Heart left ventricle (tissue), 16 donors: ENCODE data around the gene ARHGDIB. TPM values are rescaled to one million over a fixed set of nuclear protein-coding genes. Genes with fewer than 3 reads are reported as not detected.

Experiments
- ATAC-seq, 4 donors: fragments of 200-7000 bp; cut with Tn5 transposase; one replicate each; pipeline ENCODE4 v1.9.1; 2020 to 2022; ENCODE audit warnings: moderate library complexity in 4 of 4, mild to moderate bottlenecking in 3 of 4, moderate number of reproducible peaks in 1 of 4
- DNase-seq, 5 donors: peaks; one replicate each; pipeline ENCODE4 v3.0.0-alpha.2; 2020
- H3K27ac ChIP-seq, 12 donors: fragments of 200-600 bp; sonication (generic) in 4 of 12; one replicate each; pipeline versions ENCODE4 v1.5.0 to v1.8.0; 2016 to 2022; ENCODE audit warnings: mild to moderate bottlenecking in 2 of 12
- H3K27me3 ChIP-seq, 9 donors: fragments of 200-600 bp; sonication (generic) in 2 of 9; one replicate each; pipeline versions ENCODE4 v1.5.1 to v1.8.0; 2016 to 2022; ENCODE audit warnings: mild to moderate bottlenecking in 3 of 9
- H3K36me3 ChIP-seq, 9 donors: fragments of 200-600 bp; sonication (generic) in 2 of 9; one replicate each; pipeline versions ENCODE4 v1.5.0 to v1.8.0; 2018 to 2022; ENCODE audit warnings: mild to moderate bottlenecking in 2 of 9
- H3K4me1 ChIP-seq, 12 donors: fragments of 200-600 bp; sonication (generic) in 4 of 12; one replicate each; pipeline versions ENCODE4 v1.5.0 to v1.8.0; 2016 to 2022; ENCODE audit warnings: mild to moderate bottlenecking in 3 of 12
- H3K4me3 ChIP-seq, 12 donors: fragments of 200-600 bp; sonication (generic) in 4 of 12; one replicate each; pipeline versions ENCODE4 v1.5.0 to v1.8.0; 2017 to 2022; ENCODE audit warnings: mild to moderate bottlenecking in 9 of 12, moderate library complexity in 4 of 12
- H3K9me3 ChIP-seq, 12 donors: fragments of 200-600 bp; sonication (generic) in 4 of 12; one replicate each; pipeline versions ENCODE4 v1.5.0 to v1.8.0; 2016 to 2022; ENCODE audit warnings: mild to moderate bottlenecking in 1 of 12
- CTCF ChIP-seq, 12 donors: fragments of 200-600 bp; sonication (generic) in 4 of 12; IDR thresholded peaks; one replicate each; pipeline versions ENCODE4 v1.5.0 to v1.8.0; 2018 to 2022; ENCODE audit warnings: antibody characterized with exemption in 12 of 12, mild to moderate bottlenecking in 5 of 12
- POLR2A ChIP-seq, 2 donors: fragments of 450-650 bp; IDR thresholded peaks; one replicate each; pipeline ENCODE4 v1.6.1; 2017; ENCODE audit warnings: antibody characterized with exemption in 2 of 2, mild to moderate bottlenecking in 2 of 2, moderate library complexity in 2 of 2
- WGBS, 4 donors: extraction: QIAGEN DNeasy Blood & Tissue Kit in 2 of 4; methylation state at CpG; one replicate each; pipeline versions ENCODE4 v1.1.5 to v1.1.7; 2013 to 2018; 5-methylcytosine and 5-hydroxymethylcytosine counted together
- intact Hi-C, 10 donors: fragments of 100-400 bp; cut with DNase I; formaldehyde crosslinking; loops; one replicate each; pipeline versions ENCODE4 v1.11.1 to v1.14.2; 2022
- polyA plus RNA-seq, 2 donors: library from polyadenylated mRNA; stranded (reverse); fragments of 200-250 nt; gene quantifications; one replicate each; pipeline ENCODE4 v1.2.3, GENCODE V29; 2013
- total RNA-seq, 9 donors: library from RNA; depleted of rRNA in 2 of 9; stranded (reverse); fragments of >200 nt in 2 of 9; fragmentation: NEBNext Ultra II Directional in 3 of 9; extraction: Animal tissue kit (Norgen Biotek cat#: 25700) in 3 of 9; gene quantifications; one replicate each; pipeline versions ENCODE4 v1.1.0 to v1.2.4, GENCODE V29; 2016 to 2023
- donor health status: ischemic (EF 13 %, LVEDD 7.1; RV severe dilation, severe dysfunction).
- donor health status: healthy with polysubstance abuse.
- donor health status: DM: no; HTN: yes; CAD: no.
- donor health status: DM: no; HTN: no; CAD: no.
- donor health status: ischemic (EF 25% LVEDD 6.9; RV normal size, moderate dysfunction).
- donor health status: ischemic (EF 25% LVEDD 5.7; RV mildly dilated, moderate dysfunction).
- donor health status: healthy.
- donor health status: DM: yes; HTN: yes; CAD: no.
- donor health status: ischemic (EF 35%, LVEDD 5.7; RV mildly dilated, moderate dysfunction).
- donor health status: nonischemic (EF 11% LVEDD 7.7; RV severe dilation, severe dysfunction).
- donor health status: DM: yes; HTN: yes; CAD: no.
- donor health status: PGD.
- donor health status: ischemic (EF 29% LVEDD 5.4; RV normal size, mild dysfunction).
- donor health status: nonischemic (EF 23%, LVEDD 6.1; RV moderate dilation, normal function).

Gene ARHGDIB
- total and polyA plus RNA-seq, 11 donors = 30.5 to 256 (median 65.8) TPM

DNA sequence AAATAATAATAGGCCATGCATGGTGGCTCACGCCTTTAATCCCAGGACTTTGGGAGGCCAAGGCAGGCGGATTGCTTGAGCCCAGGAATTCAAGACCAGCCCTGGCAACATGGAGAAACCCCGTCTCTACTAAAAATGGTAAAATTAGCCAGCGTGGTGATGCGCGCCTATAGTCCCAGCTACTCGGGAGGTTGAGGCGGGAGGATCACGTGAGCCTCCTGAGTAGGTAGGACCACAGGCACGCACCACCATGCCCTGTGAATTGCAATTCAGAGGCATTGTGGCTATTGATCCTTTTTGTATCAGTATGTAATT is 2.3 kb downstream of the ARHGDIB start:
- Histone ChIP-seq H3K36me3 (peaks cover 0 to 4% (median 0%) of the 10 kb centered on the region in 9 donors), H3K27me3 (no peaks in the 10 kb centered on the region), H3K4me3 (peak overlapping the region in 10 of 12 donors; percentile 7 to 77 (median 58)), H3K27ac (peak overlapping the region; percentile 35 to 92 (median 86)), H3K9me3 (no peaks in the 10 kb centered on the region), H3K4me1 (peaks cover 0 to 91% (median 42%) of the 10 kb centered on the region in 12 donors)
- no peak for ATAC-seq
- intact Hi-C loops = no loop called here
- 81 to 93% (median 83%) methylated on average over 10 of the region's 10 CpGs for WGBS, 4 donors
- DNase-seq = no peak
- no peak for TF ChIP-seq CTCF (IDR thresholded peaks at IDR 0.05)
- no peak for TF ChIP-seq POLR2A (IDR thresholded peaks at IDR 0.05)

DNA sequence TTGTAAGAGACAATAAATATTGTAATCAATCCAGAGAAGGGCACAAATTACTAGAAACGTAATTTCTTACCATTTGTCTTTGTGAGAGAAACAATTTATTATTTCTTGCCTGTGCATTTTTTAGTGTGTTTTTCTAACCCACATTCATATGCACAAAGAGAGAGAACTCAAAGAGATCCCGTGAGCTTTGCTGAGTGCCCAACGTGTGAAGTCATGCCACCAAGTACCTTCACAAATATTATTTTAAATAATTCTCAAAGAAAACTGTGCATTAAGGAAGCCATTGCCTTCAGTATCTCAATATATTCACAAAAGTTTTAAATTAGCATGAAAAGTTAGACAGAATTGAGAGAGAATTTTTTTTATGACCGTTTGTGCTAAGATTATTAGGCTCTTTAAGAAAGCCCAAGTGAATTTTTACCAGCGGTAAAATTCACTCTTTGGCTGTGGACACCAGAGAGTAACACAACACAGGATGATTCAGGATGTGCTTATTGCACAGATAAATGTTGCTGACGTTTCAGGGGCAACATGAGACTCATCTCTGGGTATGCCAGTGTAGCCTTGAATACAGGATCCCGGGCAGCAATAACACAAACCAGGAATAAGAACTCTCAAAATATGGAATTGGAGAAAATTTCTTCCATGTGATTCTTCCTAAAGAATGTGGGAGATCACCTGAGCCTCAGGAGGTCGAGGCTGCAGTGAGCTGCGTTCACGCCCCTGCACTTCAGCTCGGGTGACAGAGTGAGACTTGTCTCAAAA is 2.9 kb downstream of the ARHGDIB start:
- Histone ChIP-seq H3K4me1 (peaks cover 0 to 91% (median 45%) of the 10 kb centered on the region in 12 donors), H3K27ac (peak overlapping the region; percentile 35 to 92 (median 86)), H3K36me3 (peaks cover 0 to 4% (median 0%) of the 10 kb centered on the region in 9 donors), H3K9me3 (no peaks in the 10 kb centered on the region), H3K4me3 (peak overlapping the region in 10 of 12 donors; percentile 7 to 77 (median 58)), H3K27me3 (no peaks in the 10 kb centered on the region)
- no peak for TF ChIP-seq POLR2A (IDR thresholded peaks at IDR 0.05)
- TF ChIP-seq CTCF (IDR thresholded peaks at IDR 0.05) = no peak
- WGBS, 4 donors = 67 to 74% (median 70%) methylated on average over 11 of the region's 11 CpGs
- ATAC-seq (no peak), DNase-seq (no peak)
- intact Hi-C loops = no loop called here

DNA sequence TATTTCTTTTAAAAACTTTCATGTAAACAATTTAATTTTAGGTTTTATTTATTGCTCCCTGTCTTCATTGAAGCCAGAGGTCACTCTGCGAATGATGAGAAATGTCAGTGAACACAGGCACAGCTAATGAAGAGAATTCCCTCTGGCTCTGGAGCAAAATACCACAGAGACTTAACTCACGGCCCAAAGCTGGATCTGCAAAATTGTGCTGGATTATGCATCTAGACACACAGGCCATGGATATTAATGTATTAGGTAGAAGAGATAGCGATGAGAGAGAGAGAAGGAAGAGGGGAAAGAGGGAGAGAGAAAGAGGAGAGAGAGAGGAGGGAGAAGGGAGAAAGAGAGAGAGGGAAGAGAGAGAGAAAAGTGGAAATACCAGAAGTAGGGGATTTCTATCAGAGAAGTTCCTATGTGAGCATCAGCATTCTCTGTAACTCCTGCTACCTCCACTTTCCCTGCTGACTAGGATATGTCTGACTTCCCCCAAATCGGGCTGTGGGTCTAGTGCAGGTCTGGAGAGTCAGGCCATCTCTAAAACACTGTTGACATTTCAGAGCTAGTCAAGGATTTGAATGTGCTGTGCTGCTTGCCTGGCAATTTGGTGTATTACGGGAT is 3.7 kb downstream of the ARHGDIB start:
- Histone ChIP-seq H3K27me3 (no peaks in the 10 kb centered on the region), H3K9me3 (no peaks in the 10 kb centered on the region), H3K36me3 (peaks cover 0 to 4% (median 0%) of the 10 kb centered on the region in 9 donors), H3K4me3 (peak overlapping the region in 8 of 12 donors; percentile 24 to 77 (median 64)), H3K4me1 (peaks cover 0 to 91% (median 52%) of the 10 kb centered on the region in 12 donors), H3K27ac (peak overlapping the region; percentile 35 to 92 (median 86))
- no peak for ATAC-seq
- no peak for TF ChIP-seq POLR2A (IDR thresholded peaks at IDR 0.05)
- intact Hi-C loops = no loop called here
- no peak for DNase-seq
- 51 to 69% (median 53%) methylated on average over 5 of the region's 5 CpGs for WGBS, 4 donors

GRCh38 chr12:14956905-14957304 is 4.5 kb downstream of the ARHGDIB start:
- WGBS, 4 donors = 59 to 74% (median 67%) methylated on average over 2 of the region's 2 CpGs
- ATAC-seq = no peak

More at GRCh38 chr12:14956905-14957304, 4.5 kb downstream of the ARHGDIB start:
- intact Hi-C loops = no loop called here
- peak overlapping the region in 11 of 12 donors; percentile 29 to 92 (median 83) for H3K27ac ChIP-seq
- H3K27me3 ChIP-seq = no peaks in the 10 kb centered on the region
- H3K4me1 ChIP-seq = peaks cover under 1 to 92% (median 56%) of the 10 kb centered on the region in 12 donors
- TF ChIP-seq POLR2A (IDR thresholded peaks at IDR 0.05) = no peak
- TF ChIP-seq CTCF (IDR thresholded peaks at IDR 0.05) = no peak
- DNase-seq = no peak
- H3K36me3 ChIP-seq = peaks cover 0 to 4% (median 0%) of the 10 kb centered on the region in 9 donors
- peak overlapping the region in 3 of 12 donors; percentile 69 to 74 (median 69) for H3K4me3 ChIP-seq
- H3K9me3 ChIP-seq = no peaks in the 10 kb centered on the region
